GM23338 (cell line): Measurements from ENCODE around the gene SGO1. TPM values are rescaled to one million over a fixed set of nuclear protein-coding genes. Genes with fewer than 3 reads are reported as not detected.
"Not testable (repeated sequence)": the region's sequence is repeated elsewhere in the genome, so short reads cannot be mapped to it uniquely, and the experiment has no call there.

Experiments used
- ATAC-seq: fragments of 200-7000 bp; cut with Tn5 transposase; 3 replicates; pipeline ENCODE4 v1.9.1; 2020
- DNase-seq: peaks from one replicate; pipeline ENCODE4 v3.0.0-alpha.2; 2015; ENCODE audit warnings: low spot score
- H2AFZ ChIP-seq: fragments of 200-600 bp; sonication (generic); 2 replicates; pipeline ENCODE4 v1.8.0; 2016; ENCODE audit warnings: antibody characterized with exemption, mild to moderate bottlenecking, moderate library complexity
- H3F3A ChIP-seq: fragments of 200-600 bp; sonication (generic); replicated peaks from 2 replicates; pipeline ENCODE4 v1.8.0; 2017; ENCODE audit warnings: antibody characterized with exemption, mixed run types, low read depth
- H3K27ac ChIP-seq: fragments of 200-600 bp; sonication (generic); 2 replicates; pipeline ENCODE4 v1.6.1; 2016; ENCODE audit warnings: low read depth
- H3K27me3 ChIP-seq: fragments of 200-600 bp; sonication (generic); 2 replicates; pipeline ENCODE4 v1.8.0; 2016; ENCODE audit warnings: mild to moderate bottlenecking, mixed run types, moderate library complexity; ENCODE audit not compliant: insufficient read depth
- H3K36me3 ChIP-seq: fragments of 200-600 bp; sonication (generic); 2 replicates; pipeline ENCODE4 v1.8.0; 2016; ENCODE audit warnings: mild to moderate bottlenecking; ENCODE audit not compliant: insufficient read depth
- H3K4me1 ChIP-seq: fragments of 200-600 bp; sonication (generic); 2 replicates; pipeline ENCODE4 v1.8.0; 2016; ENCODE audit warnings: mild to moderate bottlenecking, moderate library complexity; ENCODE audit not compliant: insufficient read depth
- H3K4me2 ChIP-seq: fragments of 200-600 bp; sonication (generic); 2 replicates; pipeline ENCODE4 v1.7.1; 2017; ENCODE audit warnings: mixed run types
- H3K4me3 ChIP-seq: fragments of 200-600 bp; sonication (generic); 2 replicates; pipeline ENCODE4 v1.6.1; 2016; ENCODE audit warnings: mixed run types
- H3K79me2 ChIP-seq: fragments of 200-600 bp; sonication (generic); replicated peaks from 2 replicates; pipeline ENCODE4 v1.8.0; 2017; ENCODE audit warnings: mild to moderate bottlenecking; ENCODE audit not compliant: insufficient read depth
- H3K9me2 ChIP-seq: fragments of 200-600 bp; sonication (generic); 2 replicates; pipeline ENCODE4 v1.8.0; 2017; ENCODE audit not compliant: insufficient read depth
- H4K20me1 ChIP-seq: fragments of 200-600 bp; sonication (generic); replicated peaks from 2 replicates; pipeline ENCODE4 v1.8.0; 2017; ENCODE audit warnings: mild to moderate bottlenecking; ENCODE audit not compliant: insufficient read depth
- H3K27ac Mint-ChIP-seq: 2 replicates; pipeline ENCODE4 v1.8.0; 2020; ENCODE audit warnings: inconsistent platforms, mild to moderate bottlenecking, moderate library complexity, mixed read lengths
- H3K27me3 Mint-ChIP-seq: 3 replicates; pipeline ENCODE4 v1.8.0; 2022; ENCODE audit warnings: low read depth, mild to moderate bottlenecking, moderate library complexity, mixed read lengths, inconsistent platforms; ENCODE audit not compliant: insufficient read depth, poor library complexity
- H3K36me3 Mint-ChIP-seq: 3 replicates; pipeline ENCODE4 v1.8.0; 2021; ENCODE audit warnings: low read depth, mild to moderate bottlenecking, inconsistent platforms, moderate library complexity, mixed read lengths
- H3K4me1 Mint-ChIP-seq: 3 replicates; pipeline ENCODE4 v1.8.0; 2020; ENCODE audit warnings: mild to moderate bottlenecking, inconsistent platforms, mixed read lengths
- H3K4me3 Mint-ChIP-seq: 3 replicates; pipeline ENCODE4 v1.8.0; 2021; ENCODE audit warnings: moderate library complexity, mild to moderate bottlenecking, inconsistent platforms, mixed read lengths
- H3K9me3 Mint-ChIP-seq: 3 replicates; pipeline ENCODE4 v1.8.0; 2020; ENCODE audit warnings: moderate library complexity, mild to moderate bottlenecking, inconsistent platforms, mixed read lengths
- CREB1 ChIP-seq: fragments of 250-450 bp; sonication (Bioruptor Pico); IDR thresholded peaks from 2 replicates; pipeline ENCODE4 v1.5.0; 2020; ENCODE audit warnings: low read depth, mild to moderate bottlenecking, moderate library complexity
- CTCF ChIP-seq, 2 experiments: fragments of 200-600 bp in 1 of 2; sonication (generic) in 1 of 2; conservative IDR thresholded peaks; 2 replicates each; pipeline versions ENCODE4 v1.5.1 to v1.6.1; 2016 to 2017; ENCODE audit warnings: antibody characterized with exemption in 2 of 2, low read depth in 2 of 2, mild to moderate bottlenecking in 2 of 2, moderate library complexity in 1 of 2
- EZH2 ChIP-seq: fragments of 200-600 bp; sonication (generic); IDR thresholded peaks from one replicate; pipeline ENCODE4 v1.8.0; 2017; ENCODE audit warnings: antibody characterized with exemption, mild to moderate bottlenecking, low read depth; ENCODE audit not compliant: unreplicated experiment
- EZH2phosphoT487 ChIP-seq: fragments of 200-600 bp; sonication (generic); IDR thresholded peaks from one replicate; pipeline ENCODE4 v1.8.1; 2018; ENCODE audit warnings: antibody characterized with exemption; ENCODE audit not compliant: unreplicated experiment
- JUNB ChIP-seq: IDR thresholded peaks from one replicate; pipeline ENCODE4 v1.6.1; 2016; ENCODE audit warnings: antibody characterized with exemption; ENCODE audit not compliant: unreplicated experiment
- POLR2AphosphoS5 ChIP-seq: IDR thresholded peaks from 2 replicates; pipeline ENCODE4 v1.6.1; 2016; ENCODE audit warnings: antibody characterized with exemption, low read depth
- REST ChIP-seq: IDR thresholded peaks from one replicate; pipeline ENCODE4 v1.6.1; 2018; ENCODE audit warnings: antibody characterized with exemption; ENCODE audit not compliant: unreplicated experiment
- ZNF114 ChIP-seq: fragments of 250-450 bp; sonication (Bioruptor Pico); IDR thresholded peaks from 2 replicates; pipeline ENCODE4 v1.5.0; 2020; ENCODE audit warnings: mild to moderate bottlenecking, moderate library complexity
- ZNF331 ChIP-seq: fragments of 250-450 bp; sonication (Bioruptor Pico); IDR thresholded peaks from 2 replicates; pipeline ENCODE4 v1.5.0; 2020; ENCODE audit warnings: low read depth, mild to moderate bottlenecking, moderate library complexity
- ZNF462 ChIP-seq: fragments of 250-450 bp; sonication (Bioruptor Pico); IDR thresholded peaks from 2 replicates; pipeline ENCODE4 v1.5.0; 2020; ENCODE audit warnings: mild to moderate bottlenecking, moderate library complexity
- polyA plus RNA-seq: library from polyadenylated mRNA; unstranded; fragments of >200 nt; fragmentation: Nextera tagmentation; extraction: Ambion mirVana; gene quantifications from 2 replicates; pipeline ENCODE4 v1.2.1, GENCODE V29; 2016
- total RNA-seq: library from RNA; depleted of rRNA; stranded (reverse); fragments of >200 nt; shearing (Covaris generic); gene quantifications from 2 replicates; pipeline ENCODE4 v1.2.3, GENCODE V29; 2014

Gene SGO1
- total and polyA plus RNA-seq, 2 experiments from 2014 or later, result 33.0 to 128 TPM

- not testable (repeated sequence) for H3K9me3 Mint-ChIP-seq, H3K36me3 ChIP-seq, H3K36me3 Mint-ChIP-seq, DNase-seq, ATAC-seq, H3K9me2 ChIP-seq, H3K4me3 ChIP-seq, H3K4me2 ChIP-seq, H3K4me1 Mint-ChIP-seq, H3K27ac ChIP-seq, H2AFZ ChIP-seq, H3K4me3 Mint-ChIP-seq, H3K27ac Mint-ChIP-seq, H3K27me3 ChIP-seq, H3F3A ChIP-seq, H3K27me3 Mint-ChIP-seq, H3K79me2 ChIP-seq, H4K20me1 ChIP-seq, H3K4me1 ChIP-seq
Measured at GRCh38 chr3:20205898-20206297, 19.9 kb upstream of the SGO1 start.

GRCh38 chr3:20201143-20201542, 15.1 kb upstream of the SGO1 start:
- Histone ChIP-seq H3K9me2 (no peaks in the 10 kb centered on the region), H3K79me2 (no peaks in the 10 kb centered on the region), H3F3A (no peaks in the 10 kb centered on the region), H2AFZ (no peak overlapping the region), H3K36me3 (no peaks in the 10 kb centered on the region), H4K20me1 (no peaks in the 10 kb centered on the region), H3K4me3 (no peak overlapping the region), H3K27me3 (no peaks in the 10 kb centered on the region), H3K27ac (no peak overlapping the region), H3K4me1 (no peaks in the 10 kb centered on the region), H3K4me2 (no peak overlapping the region)
- no peak overlapping the region for H3K4me3 Mint-ChIP-seq
- H3K27ac Mint-ChIP-seq, result no peak overlapping the region
- peaks cover 2% of the 10 kb centered on the region; the same call in 2 of the 3 replicates for H3K9me3 Mint-ChIP-seq
- no peaks in the 10 kb centered on the region for H3K4me1 Mint-ChIP-seq
- DNase-seq (no peak), ATAC-seq (no peak)
- H3K36me3 Mint-ChIP-seq, result no peaks in the 10 kb centered on the region
- H3K27me3 Mint-ChIP-seq, result peaks cover 3% of the 10 kb centered on the region
- no peak for TF ChIP-seq EZH2
- no peak for TF ChIP-seq EZH2phosphoT487
- TF ChIP-seq CTCF (conservative IDR thresholded peaks at IDR 0.05; ENCODE audit: low read depth in 2 of 2), result no peak
- TF ChIP-seq POLR2AphosphoS5, result no peak
- no peak for TF ChIP-seq JUNB
- TF ChIP-seq REST, result no peak
- TF ChIP-seq ZNF331 (CRISPR knock-in tag), result no peak
- no peak for TF ChIP-seq ZNF114
- no peak for TF ChIP-seq CREB1 (CRISPR knock-in tag)
- no peak for TF ChIP-seq ZNF462
